K562 (cell line): ENCODE measurements around the gene HNRNPK.

Experiments used
- ATF3 ChIP-seq, 2 experiments: fragments of 450-650 bp in 1 of 2; sonication (generic) in 1 of 2; formaldehyde crosslinking in 1 of 2; IDR thresholded peaks in 1 of 2; conservative IDR thresholded peaks in 1 of 2; 2 replicates each; pipeline versions ENCODE4 v1.6.1 to v1.8.1; 2016 to 2023; ENCODE audit warnings: mild to moderate bottlenecking in 2 of 2, moderate library complexity in 2 of 2, inconsistent platforms in 1 of 2, missing genetic modification reagents in 1 of 2
- EGR1 ChIP-seq: fragments of 450-650 bp; conservative IDR thresholded peaks from 2 replicates; pipeline ENCODE4 v1.6.1; 2017; ENCODE audit warnings: mild to moderate bottlenecking
- JUN ChIP-seq, 2 experiments: sonication (generic) in 1 of 2; formaldehyde crosslinking in 1 of 2; IDR thresholded peaks; 2 replicates each; pipeline versions ENCODE4 v1.6.1 to v1.8.0; 2012 to 2022; ENCODE audit warnings: borderline replicate concordance in 2 of 2, mild to moderate bottlenecking in 2 of 2, improper control_type of control experiment in 1 of 2, low read depth in 1 of 2, low read length in 1 of 2, missing genetic modification reagents in 1 of 2
- NFYB ChIP-seq: IDR thresholded peaks from 2 replicates; pipeline ENCODE4 v1.6.1; 2011; ENCODE audit warnings: mild to moderate bottlenecking, moderate library complexity; ENCODE audit not compliant: insufficient read length; ENCODE audit errors: extremely low read depth
- TEAD1 ChIP-seq, 2 experiments: fragments of 450-650 bp in 1 of 2; sonication (generic) in 1 of 2; formaldehyde crosslinking; IDR thresholded peaks; 2 replicates each; pipeline versions ENCODE4 v1.4.0 to v1.8.0; 2020 to 2022; ENCODE audit warnings: mild to moderate bottlenecking in 2 of 2, missing genetic modification reagents in 1 of 2
- ZNF253 ChIP-seq: fragments of 250-450 bp; sonication (Bioruptor Pico); conservative IDR thresholded peaks from 2 replicates; pipeline ENCODE4 v1.6.1; 2021; ENCODE audit warnings: mild to moderate bottlenecking
- TF ChIP-seq, protein P1 (sequence below), 3 experiments: IDR thresholded peaks in 2 of 3; conservative IDR thresholded peaks in 1 of 3; 2 replicates each; pipeline ENCODE4 v1.5.1; 2011 to 2012; ENCODE audit warnings: low read length in 3 of 3, mild to moderate bottlenecking in 3 of 3, control low read depth in 2 of 3, improper control_type of control experiment in 1 of 3, inconsistent platforms in 1 of 3, low read depth in 1 of 3, mixed read lengths in 1 of 3, moderate library complexity in 1 of 3; ENCODE audit not compliant: insufficient read depth in 2 of 3

DNA sequence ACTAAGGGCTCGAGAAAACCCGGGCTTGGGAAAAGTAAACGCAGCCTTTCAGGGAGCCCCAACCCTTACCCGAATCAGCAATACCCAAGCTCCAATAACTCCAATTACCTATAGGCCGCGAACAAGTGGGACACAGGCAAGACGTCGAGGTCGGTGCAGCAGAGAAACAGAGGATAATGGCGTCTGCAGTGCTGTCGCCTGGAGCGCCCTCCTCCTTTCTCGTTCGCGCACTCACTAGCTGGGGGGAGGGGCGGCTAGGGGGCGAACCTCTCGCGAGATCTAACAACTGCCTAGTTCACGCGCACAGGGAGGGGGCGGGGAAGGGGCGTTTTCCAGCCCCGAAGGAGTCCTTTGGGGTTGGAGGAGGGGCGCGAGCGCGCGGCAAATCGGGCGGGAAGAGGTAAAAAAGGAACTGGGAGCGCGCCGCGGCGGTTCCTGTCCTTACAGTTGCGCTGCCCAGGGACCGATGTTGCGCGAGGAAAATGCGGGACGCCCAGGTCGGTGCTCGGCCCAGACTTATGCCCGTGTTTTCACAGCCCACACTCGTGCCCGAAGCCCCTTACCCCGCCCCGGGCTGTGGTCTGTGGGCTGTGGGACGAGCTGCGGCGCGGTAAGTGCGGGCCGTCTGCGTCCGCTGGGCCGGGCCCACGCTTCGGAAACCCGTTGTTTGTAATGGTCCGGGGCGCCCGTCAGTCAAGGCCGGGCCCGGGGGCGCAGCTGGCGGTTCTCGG, 545 bp upstream of the HNRNPK start, which contains the start of gene RMI1:
- TF ChIP-seq NFYB, result no peak
- TF ChIP-seq, protein P1, sequence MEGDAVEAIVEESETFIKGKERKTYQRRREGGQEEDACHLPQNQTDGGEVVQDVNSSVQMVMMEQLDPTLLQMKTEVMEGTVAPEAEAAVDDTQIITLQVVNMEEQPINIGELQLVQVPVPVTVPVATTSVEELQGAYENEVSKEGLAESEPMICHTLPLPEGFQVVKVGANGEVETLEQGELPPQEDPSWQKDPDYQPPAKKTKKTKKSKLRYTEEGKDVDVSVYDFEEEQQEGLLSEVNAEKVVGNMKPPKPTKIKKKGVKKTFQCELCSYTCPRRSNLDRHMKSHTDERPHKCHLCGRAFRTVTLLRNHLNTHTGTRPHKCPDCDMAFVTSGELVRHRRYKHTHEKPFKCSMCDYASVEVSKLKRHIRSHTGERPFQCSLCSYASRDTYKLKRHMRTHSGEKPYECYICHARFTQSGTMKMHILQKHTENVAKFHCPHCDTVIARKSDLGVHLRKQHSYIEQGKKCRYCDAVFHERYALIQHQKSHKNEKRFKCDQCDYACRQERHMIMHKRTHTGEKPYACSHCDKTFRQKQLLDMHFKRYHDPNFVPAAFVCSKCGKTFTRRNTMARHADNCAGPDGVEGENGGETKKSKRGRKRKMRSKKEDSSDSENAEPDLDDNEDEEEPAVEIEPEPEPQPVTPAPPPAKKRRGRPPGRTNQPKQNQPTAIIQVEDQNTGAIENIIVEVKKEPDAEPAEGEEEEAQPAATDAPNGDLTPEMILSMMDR (IDR thresholded peaks at IDR 0.05 in 2 of 3, conservative IDR thresholded peaks at IDR 0.05 in 1 of 3; ENCODE audit: insufficient read depth in 2 of 3, low read depth in 1 of 3, low read length in 3 of 3), result peak in 1 of 3 experiments; percentile 10; a peak in 1 of 6 replicates
- TF ChIP-seq ATF3 (IDR thresholded peaks at IDR 0.05), result no peak; the same call in 1 of the 2 replicates
- TF ChIP-seq ATF3 (CRISPR knock-in tag; conservative IDR thresholded peaks at IDR 0.05), result no peak
- TF ChIP-seq JUN (IDR thresholded peaks at IDR 0.05; ENCODE audit: borderline replicate concordance, low read depth, low read length), result no peak
- 0 out of 2 replicates have a peak, but pooled peaks have one; percentile 35 for TF ChIP-seq JUN (CRISPR knock-in tag; IDR thresholded peaks at IDR 0.05; ENCODE audit: borderline replicate concordance)
- no peak; a peak in 1 of 4 replicates for TF ChIP-seq TEAD1 (CRISPR knock-in tag; IDR thresholded peaks at IDR 0.05)
- TF ChIP-seq EGR1, result 0 out of 2 replicates have a peak, but pooled peaks have one; percentile 2
- no peak for TF ChIP-seq ZNF253 (CRISPR knock-in tag)
